ENCODE measurements around the gene BLCAP. TPM values are rescaled to one million over a fixed set of nuclear protein-coding genes. Genes with fewer than 3 reads are reported as not detected.

Gene BLCAP
- total RNA-seq, 1 donor from 2014 or later, result 44.2 TPM

DNA sequence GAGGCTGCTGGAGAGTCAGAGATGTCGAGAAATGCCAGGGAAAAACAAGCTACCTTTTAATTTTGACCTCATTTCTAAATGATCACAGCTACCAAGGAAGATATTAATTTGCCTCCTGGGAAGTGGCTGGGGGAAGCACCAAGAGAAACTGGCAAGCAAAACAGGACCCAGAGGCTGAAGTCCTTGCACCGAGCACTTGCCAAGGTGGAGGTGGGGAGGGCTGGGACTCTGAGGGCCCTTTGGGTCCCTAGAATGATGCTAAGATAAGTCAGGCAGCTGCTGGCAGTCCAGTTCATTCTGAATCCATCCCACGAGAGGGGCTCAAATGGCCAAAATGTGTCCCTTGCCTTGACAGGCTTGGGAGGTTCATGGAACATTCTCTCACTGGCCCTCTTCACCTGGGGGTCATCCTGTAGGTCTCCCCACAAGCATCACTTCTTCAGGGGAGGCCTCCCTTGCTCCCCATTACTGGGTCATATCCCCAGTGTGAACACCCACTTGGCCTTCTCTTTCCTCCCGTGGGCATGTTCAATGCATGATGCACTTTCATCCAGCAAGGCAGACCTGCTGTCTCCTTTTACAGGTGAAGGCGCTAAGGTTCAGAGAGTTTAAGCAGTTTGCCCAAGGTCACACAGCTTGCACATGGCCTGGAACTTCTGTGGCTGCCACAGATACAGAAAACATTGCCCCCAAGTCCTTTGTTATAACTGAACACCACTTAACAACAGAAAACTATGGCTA is 39.1 kb upstream of the BLCAP start:
- TF ChIP-seq, protein P1, sequence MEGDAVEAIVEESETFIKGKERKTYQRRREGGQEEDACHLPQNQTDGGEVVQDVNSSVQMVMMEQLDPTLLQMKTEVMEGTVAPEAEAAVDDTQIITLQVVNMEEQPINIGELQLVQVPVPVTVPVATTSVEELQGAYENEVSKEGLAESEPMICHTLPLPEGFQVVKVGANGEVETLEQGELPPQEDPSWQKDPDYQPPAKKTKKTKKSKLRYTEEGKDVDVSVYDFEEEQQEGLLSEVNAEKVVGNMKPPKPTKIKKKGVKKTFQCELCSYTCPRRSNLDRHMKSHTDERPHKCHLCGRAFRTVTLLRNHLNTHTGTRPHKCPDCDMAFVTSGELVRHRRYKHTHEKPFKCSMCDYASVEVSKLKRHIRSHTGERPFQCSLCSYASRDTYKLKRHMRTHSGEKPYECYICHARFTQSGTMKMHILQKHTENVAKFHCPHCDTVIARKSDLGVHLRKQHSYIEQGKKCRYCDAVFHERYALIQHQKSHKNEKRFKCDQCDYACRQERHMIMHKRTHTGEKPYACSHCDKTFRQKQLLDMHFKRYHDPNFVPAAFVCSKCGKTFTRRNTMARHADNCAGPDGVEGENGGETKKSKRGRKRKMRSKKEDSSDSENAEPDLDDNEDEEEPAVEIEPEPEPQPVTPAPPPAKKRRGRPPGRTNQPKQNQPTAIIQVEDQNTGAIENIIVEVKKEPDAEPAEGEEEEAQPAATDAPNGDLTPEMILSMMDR (conservative IDR thresholded peaks at IDR 0.05), result no peak
- H3K36me3 Mint-ChIP-seq (ENCODE audit: low read depth), result no peaks in the 10 kb centered on the region
- H3K27ac Mint-ChIP-seq (ENCODE audit: unreplicated experiment), result no peak overlapping the region
- H3K4me1 Mint-ChIP-seq, result peaks cover 31% of the 10 kb centered on the region
- H3K4me3 Mint-ChIP-seq, result no peak overlapping the region
- DNase-seq (ENCODE audit: low read depth, low spot score), result no peak
- H3K9me3 Mint-ChIP-seq, result no peaks in the 10 kb centered on the region
- peaks cover 31% of the 10 kb centered on the region for H3K27me3 Mint-ChIP-seq (ENCODE audit: low read depth)

DNA sequence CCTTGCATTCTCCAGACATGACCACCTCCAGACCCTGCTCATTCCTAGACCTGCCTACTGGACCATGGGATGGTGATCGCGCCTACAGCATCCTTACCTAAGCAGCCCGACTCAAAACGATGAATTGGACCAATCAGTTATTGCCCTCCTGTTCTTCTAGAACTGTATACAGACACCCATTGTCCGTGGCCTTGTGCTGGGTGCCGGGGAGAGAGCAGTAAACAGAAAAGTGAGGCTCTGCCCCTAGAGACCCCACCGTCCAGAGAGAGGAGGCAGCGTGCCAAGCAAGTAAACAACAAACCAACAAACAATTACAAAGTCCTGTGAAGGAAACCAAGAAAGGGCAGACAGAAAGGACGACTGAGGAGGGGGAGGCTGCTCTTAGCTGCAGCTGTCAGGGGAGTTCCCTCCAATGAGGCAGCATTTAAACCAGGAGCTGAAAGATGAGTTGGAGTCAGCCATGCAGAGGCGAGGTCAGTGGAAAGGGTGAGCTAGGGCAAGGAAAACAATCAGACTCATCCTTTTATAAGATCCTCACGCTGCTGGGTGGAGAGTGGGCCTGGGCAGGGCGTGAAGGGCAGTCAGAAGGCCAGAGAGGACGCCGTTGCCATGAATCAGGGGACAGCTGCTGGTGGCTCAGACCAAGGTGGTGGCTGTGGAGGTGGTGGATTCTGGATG is 37.6 kb upstream of the BLCAP start:
- Mint-ChIP-seq H3K27ac (ENCODE audit: unreplicated experiment) (peak overlapping the region; percentile 2), H3K9me3 (no peaks in the 10 kb centered on the region), H3K27me3 (ENCODE audit: low read depth) (peaks cover 27% of the 10 kb centered on the region), H3K36me3 (ENCODE audit: low read depth) (no peaks in the 10 kb centered on the region), H3K4me1 (peaks cover 31% of the 10 kb centered on the region), H3K4me3 (peak overlapping the region; percentile 13)
- no peak for DNase-seq (ENCODE audit: low read depth, low spot score)
- TF ChIP-seq, protein P1 (conservative IDR thresholded peaks at IDR 0.05), result no peak

DNA sequence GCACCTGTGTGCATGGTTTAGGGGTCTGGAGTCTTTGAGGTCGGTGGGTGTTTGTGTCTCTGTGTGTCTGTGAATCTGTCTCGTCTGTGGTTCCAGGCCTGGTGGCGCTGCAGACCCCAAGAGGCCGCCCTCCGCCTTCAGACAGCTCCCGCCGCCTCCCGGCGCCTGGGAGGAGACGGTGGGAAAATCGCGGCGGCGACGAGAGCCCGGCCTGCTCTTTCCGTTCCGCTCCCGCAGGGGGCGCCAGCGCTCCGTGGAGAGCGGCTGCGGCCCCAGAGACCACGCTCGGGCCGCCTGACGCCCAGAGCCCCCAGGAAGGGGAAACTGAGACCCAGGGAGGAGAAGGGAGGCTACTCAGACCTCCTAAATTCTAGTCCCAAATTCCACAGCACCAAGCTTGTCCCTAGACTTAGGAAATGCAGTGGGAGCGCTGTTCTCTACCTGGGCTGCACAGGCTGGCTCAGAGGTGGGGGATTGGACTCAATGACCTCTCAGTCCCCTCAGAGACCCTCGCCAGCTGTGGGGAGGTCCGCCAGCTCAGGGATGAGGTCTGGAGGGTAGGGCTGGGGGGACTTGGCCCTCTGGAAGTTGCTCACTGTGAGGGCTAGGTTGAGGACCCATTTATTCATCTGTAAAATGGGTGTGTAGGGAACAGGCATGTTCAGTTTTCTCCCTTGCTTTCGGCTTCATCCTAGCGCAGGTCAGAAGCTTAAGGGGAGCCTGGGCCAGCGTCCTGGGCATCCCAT is 36.9 kb upstream of the BLCAP start:
- Mint-ChIP-seq H3K27me3 (ENCODE audit: low read depth) (peaks cover 22% of the 10 kb centered on the region), H3K4me3 (no peak overlapping the region), H3K9me3 (no peaks in the 10 kb centered on the region), H3K27ac (ENCODE audit: unreplicated experiment) (no peak overlapping the region), H3K4me1 (peaks cover 31% of the 10 kb centered on the region), H3K36me3 (ENCODE audit: low read depth) (no peaks in the 10 kb centered on the region)
- peak; percentile 83 for DNase-seq (ENCODE audit: low read depth, low spot score)
- TF ChIP-seq, protein P1 (conservative IDR thresholded peaks at IDR 0.05), result peak; percentile 98

DNA sequence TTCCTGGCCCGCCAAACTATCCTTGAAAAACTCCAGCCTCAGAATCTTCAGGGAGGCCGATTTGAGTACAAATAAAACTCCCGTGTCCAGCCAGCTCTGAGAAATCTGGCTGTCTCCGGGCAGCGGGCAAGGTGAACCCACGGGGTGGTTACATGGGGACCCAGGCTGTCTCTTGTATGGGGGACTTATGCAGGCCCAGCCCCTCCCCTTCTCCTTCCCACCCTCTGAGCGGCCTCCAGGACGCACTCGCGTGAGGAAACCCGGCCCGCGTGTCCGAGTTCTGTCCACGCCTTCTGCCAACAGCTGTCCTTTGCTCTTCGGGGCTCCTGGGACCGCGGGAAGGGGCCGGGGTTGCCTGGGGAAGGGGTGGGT is 36.3 kb upstream of the BLCAP start:
- Mint-ChIP-seq H3K27ac (ENCODE audit: unreplicated experiment) (no peak overlapping the region), H3K9me3 (no peaks in the 10 kb centered on the region), H3K36me3 (ENCODE audit: low read depth) (no peaks in the 10 kb centered on the region), H3K4me3 (no peak overlapping the region), H3K27me3 (ENCODE audit: low read depth) (peaks cover 22% of the 10 kb centered on the region), H3K4me1 (peaks cover 31% of the 10 kb centered on the region)
- no peak for DNase-seq (ENCODE audit: low read depth, low spot score)
- TF ChIP-seq, protein P1 (conservative IDR thresholded peaks at IDR 0.05), result no peak

DNA sequence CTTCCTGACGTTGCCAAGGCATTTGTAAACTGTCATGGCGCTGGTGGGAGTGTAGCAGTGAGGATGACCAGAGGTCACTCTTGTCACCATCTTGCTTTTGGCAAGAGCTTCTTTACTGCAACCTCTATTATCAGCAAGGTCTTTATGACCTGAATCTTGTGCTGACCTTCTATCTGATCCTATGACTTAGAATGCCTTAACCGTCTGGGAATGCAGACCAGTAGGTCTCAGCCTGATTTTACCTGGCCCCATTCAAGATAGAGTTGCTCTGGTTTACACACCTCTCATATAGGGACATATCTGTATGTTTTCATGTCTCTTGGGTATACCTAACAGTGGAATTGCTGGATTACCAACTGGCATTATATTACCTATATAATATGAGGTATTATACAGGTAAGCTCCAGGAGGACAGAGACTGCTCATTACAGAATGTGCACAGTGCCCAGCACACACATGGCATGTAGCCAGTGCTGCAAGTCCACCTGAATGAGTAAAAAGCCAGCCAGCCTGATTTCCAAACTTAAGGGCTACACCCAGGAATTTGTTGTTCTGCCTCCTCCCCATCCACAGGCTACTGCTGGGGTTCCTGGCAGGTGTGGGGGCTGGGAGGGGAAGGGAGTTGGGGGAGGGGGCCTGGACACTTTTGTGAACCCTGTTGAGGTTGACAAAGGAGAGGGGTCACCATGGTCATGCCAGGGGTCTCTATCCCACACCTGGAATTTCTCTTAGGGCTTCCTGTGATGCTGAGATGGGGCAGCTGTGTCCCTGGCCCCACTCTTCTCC is 35.2 kb upstream of the BLCAP start:
- TF ChIP-seq, protein P1 (conservative IDR thresholded peaks at IDR 0.05), result no peak
- no peak for DNase-seq (ENCODE audit: low read depth, low spot score)
- Mint-ChIP-seq H3K9me3 (no peaks in the 10 kb centered on the region), H3K4me1 (peaks cover 23% of the 10 kb centered on the region), H3K27ac (ENCODE audit: unreplicated experiment) (no peak overlapping the region), H3K4me3 (no peak overlapping the region), H3K27me3 (ENCODE audit: low read depth) (peaks cover 19% of the 10 kb centered on the region), H3K36me3 (ENCODE audit: low read depth) (no peaks in the 10 kb centered on the region)
